ENCODE results near the gene POLE3.

DNA sequence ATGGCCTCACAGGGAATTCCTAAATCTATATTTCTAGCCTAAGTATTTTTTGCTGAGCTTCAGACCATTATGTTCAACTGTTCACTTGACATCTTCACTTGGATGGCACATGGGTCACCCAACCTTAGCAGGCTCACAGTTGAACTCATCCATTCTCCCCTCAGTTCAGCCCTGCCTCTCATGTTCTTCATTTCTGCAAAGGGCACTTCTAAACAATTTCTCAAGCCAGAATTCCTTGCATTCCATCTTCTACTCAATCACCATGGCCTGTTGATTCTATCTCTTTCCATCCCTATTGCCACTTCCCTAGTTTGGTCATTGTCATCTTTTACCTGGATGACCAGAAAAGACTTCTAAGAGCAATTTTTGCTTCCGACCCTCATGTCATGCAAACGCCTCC, 45.8 kb upstream of the POLE3 start:
- no peak for TF ChIP-seq POLR2A (IDR thresholded peaks at IDR 0.05)
- TF ChIP-seq POLR2AphosphoS5 (IDR thresholded peaks at IDR 0.05) = no peak
- TF ChIP-seq, protein P1, sequence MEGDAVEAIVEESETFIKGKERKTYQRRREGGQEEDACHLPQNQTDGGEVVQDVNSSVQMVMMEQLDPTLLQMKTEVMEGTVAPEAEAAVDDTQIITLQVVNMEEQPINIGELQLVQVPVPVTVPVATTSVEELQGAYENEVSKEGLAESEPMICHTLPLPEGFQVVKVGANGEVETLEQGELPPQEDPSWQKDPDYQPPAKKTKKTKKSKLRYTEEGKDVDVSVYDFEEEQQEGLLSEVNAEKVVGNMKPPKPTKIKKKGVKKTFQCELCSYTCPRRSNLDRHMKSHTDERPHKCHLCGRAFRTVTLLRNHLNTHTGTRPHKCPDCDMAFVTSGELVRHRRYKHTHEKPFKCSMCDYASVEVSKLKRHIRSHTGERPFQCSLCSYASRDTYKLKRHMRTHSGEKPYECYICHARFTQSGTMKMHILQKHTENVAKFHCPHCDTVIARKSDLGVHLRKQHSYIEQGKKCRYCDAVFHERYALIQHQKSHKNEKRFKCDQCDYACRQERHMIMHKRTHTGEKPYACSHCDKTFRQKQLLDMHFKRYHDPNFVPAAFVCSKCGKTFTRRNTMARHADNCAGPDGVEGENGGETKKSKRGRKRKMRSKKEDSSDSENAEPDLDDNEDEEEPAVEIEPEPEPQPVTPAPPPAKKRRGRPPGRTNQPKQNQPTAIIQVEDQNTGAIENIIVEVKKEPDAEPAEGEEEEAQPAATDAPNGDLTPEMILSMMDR (IDR thresholded peaks at IDR 0.05) = no peak
- no peak for TF ChIP-seq EP300 (IDR thresholded peaks at IDR 0.05; ENCODE audit: low read depth)
